Right lobe of liver (tissue), 6 donors: Measurements from ENCODE around the gene DCTN4. TPM values are rescaled to one million over a fixed set of nuclear protein-coding genes. Genes with fewer than 3 reads are reported as not detected.

Experiments used
- ATAC-seq, 4 donors: fragments of 200-7000 bp; cut with Tn5 transposase; one replicate each; pipeline ENCODE4 v1.9.1; 2020; ENCODE audit warnings: mild to moderate bottlenecking in 4 of 4, moderate library complexity in 4 of 4
- DNase-seq, 3 donors: peaks; one replicate each; pipeline ENCODE4 v3.0.0-alpha.2; 2020
- H3K27ac ChIP-seq, 3 donors: fragments of 200-600 bp; one replicate each; pipeline ENCODE4 v1.8.0; 2022
- H3K27me3 ChIP-seq, 2 donors: fragments of 200-600 bp; one replicate each; pipeline ENCODE4 v1.8.0; 2022
- H3K36me3 ChIP-seq, 4 donors: fragments of 200-600 bp; sonication (generic) in 1 of 4; one replicate each; pipeline versions ENCODE4 v1.5.1 to v1.8.0; 2017 to 2022; ENCODE audit warnings: control low read depth in 1 of 4
- H3K4me1 ChIP-seq, 4 donors: fragments of 200-600 bp; sonication (generic) in 1 of 4; one replicate each; pipeline versions ENCODE4 v1.5.1 to v1.8.0; 2017 to 2022; ENCODE audit warnings: control low read depth in 1 of 4
- H3K4me3 ChIP-seq, 3 donors: fragments of 200-600 bp; one replicate each; pipeline ENCODE4 v1.8.0; 2022
- H3K9me3 ChIP-seq, 4 donors: fragments of 200-600 bp; sonication (generic) in 1 of 4; one replicate each; pipeline versions ENCODE4 v1.5.1 to v1.8.0; 2017 to 2022; ENCODE audit warnings: control low read depth in 1 of 4
- POLR2A ChIP-seq: fragments of 450-650 bp; IDR thresholded peaks from one replicate; pipeline ENCODE4 v1.6.1; 2017; ENCODE audit warnings: antibody characterized with exemption, mild to moderate bottlenecking
- WGBS: methylation state at CpG from one replicate; pipeline ENCODE4 v1.1.6; 2018; ENCODE audit warnings: low coverage, low lambda C conversion rate; ENCODE audit not compliant: insufficient coverage; ENCODE audit errors: missing lambda C conversion rate; 5-methylcytosine and 5-hydroxymethylcytosine counted together
- intact Hi-C, 2 donors: fragments of 100-400 bp; cut with DNase I; formaldehyde crosslinking; loops; one replicate each; pipeline versions ENCODE4 v1.11.2 to v1.14.1; 2022
- total RNA-seq, 6 experiments: library from RNA; depleted of rRNA in 2 of 6; stranded (reverse); fragments of >200 nt in 2 of 6; fragmentation: NEBNext Ultra II Directional in 3 of 6; extraction: Animal tissue kit (Norgen Biotek cat#: 25700) in 3 of 6; gene quantifications; one replicate each; pipeline versions ENCODE4 v1.1.0 to v1.2.4, GENCODE V29; 2016 to 2023
- TF ChIP-seq, protein P1 (sequence below), 4 donors: fragments of 200-600 bp in 3 of 4; fragments of 450-650 bp in 1 of 4; IDR thresholded peaks; one replicate each; pipeline versions ENCODE4 v1.5.1 to v1.8.0; 2016 to 2022; ENCODE audit warnings: antibody characterized with exemption in 4 of 4, mild to moderate bottlenecking in 2 of 4
- donor health status: DM: no; HTN: yes; CAD: no.
- donor health status: DM: no; HTN: no; CAD: no.
- donor health status: DM: no; HTN: no; CAD: no.
- donor health status: DM: no; HTN: yes; CAD: no.
- donor health status: DM: no; HTN: yes; CAD: no.

DCTN4 gene
- total RNA-seq, 6 experiments from 2014 or later, result 25.2 to 30.5 (median 27.6) TPM

DNA sequence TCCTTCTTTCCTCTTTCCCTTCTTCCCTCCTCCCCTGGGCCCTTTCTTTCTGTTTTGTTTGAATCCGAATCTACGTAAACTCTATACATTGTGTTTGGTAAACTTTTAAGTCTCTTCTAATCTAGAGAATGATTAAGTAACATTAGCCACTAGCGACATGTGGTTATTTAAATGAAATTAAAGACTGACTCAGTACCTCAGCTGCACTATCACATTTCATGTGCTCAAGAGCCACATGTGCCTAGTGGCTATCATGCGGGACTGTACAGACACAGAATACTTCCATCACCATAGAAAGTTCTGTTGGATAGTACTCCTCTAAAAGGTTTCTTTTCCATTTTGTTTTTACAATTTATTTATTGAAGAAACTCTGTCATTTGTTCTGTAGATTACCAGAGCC, 29.0 kb downstream of the DCTN4 start:
- H3K27me3 ChIP-seq, result no peaks in the 10 kb centered on the region
- no peak overlapping the region for H3K4me3 ChIP-seq
- TF ChIP-seq POLR2A, result no peak
- TF ChIP-seq, protein P1, sequence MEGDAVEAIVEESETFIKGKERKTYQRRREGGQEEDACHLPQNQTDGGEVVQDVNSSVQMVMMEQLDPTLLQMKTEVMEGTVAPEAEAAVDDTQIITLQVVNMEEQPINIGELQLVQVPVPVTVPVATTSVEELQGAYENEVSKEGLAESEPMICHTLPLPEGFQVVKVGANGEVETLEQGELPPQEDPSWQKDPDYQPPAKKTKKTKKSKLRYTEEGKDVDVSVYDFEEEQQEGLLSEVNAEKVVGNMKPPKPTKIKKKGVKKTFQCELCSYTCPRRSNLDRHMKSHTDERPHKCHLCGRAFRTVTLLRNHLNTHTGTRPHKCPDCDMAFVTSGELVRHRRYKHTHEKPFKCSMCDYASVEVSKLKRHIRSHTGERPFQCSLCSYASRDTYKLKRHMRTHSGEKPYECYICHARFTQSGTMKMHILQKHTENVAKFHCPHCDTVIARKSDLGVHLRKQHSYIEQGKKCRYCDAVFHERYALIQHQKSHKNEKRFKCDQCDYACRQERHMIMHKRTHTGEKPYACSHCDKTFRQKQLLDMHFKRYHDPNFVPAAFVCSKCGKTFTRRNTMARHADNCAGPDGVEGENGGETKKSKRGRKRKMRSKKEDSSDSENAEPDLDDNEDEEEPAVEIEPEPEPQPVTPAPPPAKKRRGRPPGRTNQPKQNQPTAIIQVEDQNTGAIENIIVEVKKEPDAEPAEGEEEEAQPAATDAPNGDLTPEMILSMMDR (IDR thresholded peaks at IDR 0.05), result no peak
- peaks cover 0 to 73% (median 33%) of the 10 kb centered on the region in 4 donors for H3K36me3 ChIP-seq
- no peaks in the 10 kb centered on the region for H3K9me3 ChIP-seq
- DNase-seq (no peak), ATAC-seq (no peak)
- intact Hi-C loops, result no loop called here
- H3K4me1 ChIP-seq, result no peaks in the 10 kb centered on the region
- no peak overlapping the region for H3K27ac ChIP-seq
- 96% methylated on average over 4 of the region's 4 CpGs for WGBS

DNA sequence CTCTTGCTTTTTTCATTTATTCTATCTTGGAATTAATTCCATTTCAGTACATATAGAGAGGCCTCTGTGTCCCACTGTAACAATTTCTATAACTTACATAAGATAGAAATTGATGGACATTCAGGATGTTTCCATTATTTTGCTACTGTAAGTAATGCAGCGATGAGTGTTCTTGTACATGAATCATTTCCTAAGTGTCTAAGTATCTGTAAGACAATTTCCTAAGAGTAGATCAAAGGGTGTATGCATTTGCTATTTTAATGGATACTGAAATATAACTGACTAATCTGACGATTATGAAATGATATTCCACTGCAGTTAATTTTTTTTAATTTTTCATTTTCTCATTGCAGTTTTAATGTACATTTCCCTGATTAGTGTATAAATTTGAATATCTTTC, 35.0 kb downstream of the DCTN4 start:
- H3K4me1 ChIP-seq, result no peaks in the 10 kb centered on the region
- intact Hi-C loops, result no loop called here
- no peak for DNase-seq
- no peak for TF ChIP-seq POLR2A
- TF ChIP-seq, protein P1 (IDR thresholded peaks at IDR 0.05), result no peak
- ATAC-seq, result no peak
- no peaks in the 10 kb centered on the region for H3K9me3 ChIP-seq
- no peak overlapping the region for H3K27ac ChIP-seq
- H3K36me3 ChIP-seq, result peaks cover 0 to 75% (median 21%) of the 10 kb centered on the region in 4 donors
- H3K27me3 ChIP-seq, result no peaks in the 10 kb centered on the region
- H3K4me3 ChIP-seq, result no peak overlapping the region
- 81% methylated on average over 2 of the region's 2 CpGs for WGBS

DNA sequence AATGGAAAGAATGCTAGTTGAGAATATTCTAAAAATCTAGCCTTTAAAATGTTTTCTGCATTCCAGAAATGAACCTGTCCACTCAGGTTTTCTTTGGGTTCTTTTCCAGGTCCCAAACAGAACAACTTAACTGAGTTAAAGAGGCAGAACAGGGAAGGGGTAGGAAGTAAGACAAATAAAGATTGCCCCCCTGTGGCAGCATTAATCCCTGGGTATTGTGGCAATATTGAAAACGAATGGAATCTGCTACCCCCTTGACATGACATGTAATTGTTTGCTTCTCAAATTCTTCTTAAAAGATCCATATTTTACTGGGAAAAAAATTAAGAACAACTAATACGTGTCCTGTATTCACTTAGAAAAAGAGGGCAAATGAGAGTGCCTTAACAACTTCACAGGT, 48.7 kb downstream of the DCTN4 start:
- Histone ChIP-seq H3K9me3 (no peaks in the 10 kb centered on the region), H3K4me1 (no peaks in the 10 kb centered on the region), H3K36me3 (peaks cover 8 to 69% (median 34%) of the 10 kb centered on the region in 4 donors), H3K4me3 (no peak overlapping the region), H3K27me3 (no peaks in the 10 kb centered on the region), H3K27ac (no peak overlapping the region)
- no peak for TF ChIP-seq POLR2A
- TF ChIP-seq, protein P1 (IDR thresholded peaks at IDR 0.05), result peak; percentile 13 to 39 (median 21)
- intact Hi-C loops, result no loop called here
- DNase-seq (no peak), ATAC-seq (peak in 1 of 4 donors; percentile 37)
- WGBS, result 52% methylated on average over 2 of the region's 2 CpGs

DNA sequence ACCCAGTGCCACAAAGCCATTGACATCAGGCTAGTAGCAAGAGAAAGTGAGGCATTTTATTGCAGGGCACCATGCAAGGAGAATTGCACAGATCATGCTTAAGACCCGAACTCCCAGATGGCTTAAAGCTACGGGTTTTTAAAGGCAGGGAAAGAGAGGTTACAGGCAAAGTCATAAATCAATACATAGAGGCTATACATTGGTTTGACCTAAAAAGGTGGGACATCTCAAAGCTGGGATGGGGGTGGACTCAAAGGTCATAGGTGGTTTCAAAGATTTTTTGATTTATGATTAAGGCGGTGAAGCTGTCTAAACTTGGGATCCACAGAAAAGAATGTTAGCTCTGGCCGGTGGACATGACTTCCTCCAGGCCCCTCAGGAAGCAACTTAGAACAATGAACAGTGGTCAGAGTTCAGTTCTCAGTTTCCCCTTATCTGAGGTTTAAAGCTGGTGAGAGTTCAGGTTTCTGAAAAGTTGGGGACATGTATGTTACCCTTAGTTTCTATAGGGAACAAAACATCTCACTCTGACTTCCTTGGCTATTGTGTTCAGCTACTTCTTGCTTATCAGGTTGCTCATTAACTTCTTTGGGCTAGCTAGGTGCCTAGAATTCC, 51.9 kb downstream of the DCTN4 start:
- Histone ChIP-seq H3K27ac (no peak overlapping the region), H3K4me1 (no peaks in the 10 kb centered on the region), H3K36me3 (peaks cover 3 to 36% (median 17%) of the 10 kb centered on the region in 4 donors), H3K9me3 (no peaks in the 10 kb centered on the region), H3K27me3 (no peaks in the 10 kb centered on the region), H3K4me3 (no peak overlapping the region)
- DNase-seq (no peak), ATAC-seq (no peak)
- TF ChIP-seq, protein P1 (IDR thresholded peaks at IDR 0.05), result no peak
- TF ChIP-seq POLR2A, result no peak
- 71% methylated on average over 3 of the region's 4 CpGs for WGBS
- intact Hi-C loops, result no loop called here
